ENCODE measurements around the gene RNU6-1.

- TF ChIP-seq CHD4 (IDR thresholded peaks at IDR 0.05; ENCODE audit: borderline replicate concordance) (no peak), CTCF (IDR thresholded peaks at IDR 0.05) (no peak), MAX (IDR thresholded peaks at IDR 0.05) (no peak), CBX2 (IDR thresholded peaks at IDR 0.05; ENCODE audit: borderline replicate concordance, low read depth) (no peak), RCOR1 (IDR thresholded peaks at IDR 0.05; ENCODE audit: low read depth, low read length) (no peak), MAFK (IDR thresholded peaks at IDR 0.05; ENCODE audit: partially characterized antibody) (no peak), POLR2A (IDR thresholded peaks at IDR 0.05; ENCODE audit: low read length) (no peak)
These were observed 23.1 kb upstream of the RNU6-1 start for GRCh38 chr15:67862750-67863441.
